ENCODE data around the gene ARIH2.

GRCh38 chr3:49032646-49033304 is 114.1 kb downstream of the ARIH2 start:
- TF ChIP-seq REST (IDR thresholded peaks at IDR 0.05; ENCODE audit: borderline replicate concordance) (no peak), REST (CRISPR knock-in tag; IDR thresholded peaks at IDR 0.05; ENCODE audit: low read depth) (no peak), POLR2A (conservative IDR thresholded peaks at IDR 0.05) (no peak), ELF1 (tag; IDR thresholded peaks at IDR 0.05) (no peak)
